ENCODE measurements around the gene ABR. TPM values are rescaled to one million over a fixed set of nuclear protein-coding genes. Genes with fewer than 3 reads are reported as not detected.

Gene ABR
- total RNA-seq, 1 experiment from 2014 or later: 172 TPM

GRCh38 chr17:1039123-1039507 lies 140.7 kb downstream of the ABR start:
- Histone ChIP-seq H3K9me3 (ENCODE audit: control insufficient read depth, insufficient read depth, low read depth, low read length) (no peaks in the 10 kb centered on the region), H3K4me1 (ENCODE audit: control insufficient read depth, insufficient read depth, low read length) (peaks cover 6% of the 10 kb centered on the region), H3K36me3 (ENCODE audit: control insufficient read depth, insufficient read depth, low read length) (no peaks in the 10 kb centered on the region), H3K27me3 (ENCODE audit: control insufficient read depth, insufficient read depth, low read length) (no peaks in the 10 kb centered on the region), H3K27ac (ENCODE audit: low read length) (no peak overlapping the region), H3K4me3 (ENCODE audit: low read depth in 2 of 2, low read length in 2 of 2) (no peak overlapping the region)
- POLR2A ChIA-PET: no interaction called here
- BruUV-seq (replicated peaks): no TSS peak
- in situ Hi-C loops (cut with HindIII; ENCODE audit: low pct_unique_long_range_greater_than_20kb, low sequenced_read_pairs): no loop called here
- TF ChIP-seq POLR2AphosphoS5 (IDR thresholded peaks at IDR 0.05; ENCODE audit: low read depth, low read length) (no peak), SIN3A (IDR thresholded peaks at IDR 0.05; ENCODE audit: borderline replicate concordance, insufficient read depth, low read depth, low read length) (no peak), TCF7L2 (IDR thresholded peaks at IDR 0.05; ENCODE audit: low read depth, low read length) (no peak)
- TF ChIP-seq, protein P1, sequence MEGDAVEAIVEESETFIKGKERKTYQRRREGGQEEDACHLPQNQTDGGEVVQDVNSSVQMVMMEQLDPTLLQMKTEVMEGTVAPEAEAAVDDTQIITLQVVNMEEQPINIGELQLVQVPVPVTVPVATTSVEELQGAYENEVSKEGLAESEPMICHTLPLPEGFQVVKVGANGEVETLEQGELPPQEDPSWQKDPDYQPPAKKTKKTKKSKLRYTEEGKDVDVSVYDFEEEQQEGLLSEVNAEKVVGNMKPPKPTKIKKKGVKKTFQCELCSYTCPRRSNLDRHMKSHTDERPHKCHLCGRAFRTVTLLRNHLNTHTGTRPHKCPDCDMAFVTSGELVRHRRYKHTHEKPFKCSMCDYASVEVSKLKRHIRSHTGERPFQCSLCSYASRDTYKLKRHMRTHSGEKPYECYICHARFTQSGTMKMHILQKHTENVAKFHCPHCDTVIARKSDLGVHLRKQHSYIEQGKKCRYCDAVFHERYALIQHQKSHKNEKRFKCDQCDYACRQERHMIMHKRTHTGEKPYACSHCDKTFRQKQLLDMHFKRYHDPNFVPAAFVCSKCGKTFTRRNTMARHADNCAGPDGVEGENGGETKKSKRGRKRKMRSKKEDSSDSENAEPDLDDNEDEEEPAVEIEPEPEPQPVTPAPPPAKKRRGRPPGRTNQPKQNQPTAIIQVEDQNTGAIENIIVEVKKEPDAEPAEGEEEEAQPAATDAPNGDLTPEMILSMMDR (IDR thresholded peaks at IDR 0.05): no peak
- intact Hi-C loops (cut with micrococcal nuclease; ENCODE audit: unreplicated experiment): no loop called here
- CTCF ChIA-PET: no interaction called here
- DNase-seq (ENCODE audit: low read depth, low spot score) (no peak), ATAC-seq (no peak)

GRCh38 chr17:1038459-1039122 lies 141.2 kb downstream of the ABR start:
- Histone ChIP-seq H3K27ac (ENCODE audit: low read length) (no peak overlapping the region), H3K27me3 (ENCODE audit: control insufficient read depth, insufficient read depth, low read length) (no peaks in the 10 kb centered on the region), H3K4me3 (ENCODE audit: low read depth in 2 of 2, low read length in 2 of 2) (no peak overlapping the region), H3K4me1 (ENCODE audit: control insufficient read depth, insufficient read depth, low read length) (peaks cover 6% of the 10 kb centered on the region), H3K9me3 (ENCODE audit: control insufficient read depth, insufficient read depth, low read depth, low read length) (no peaks in the 10 kb centered on the region), H3K36me3 (ENCODE audit: control insufficient read depth, insufficient read depth, low read length) (no peaks in the 10 kb centered on the region)
- in situ Hi-C loops (cut with HindIII; ENCODE audit: low pct_unique_long_range_greater_than_20kb, low sequenced_read_pairs) (no loop called here), intact Hi-C loops (cut with micrococcal nuclease; ENCODE audit: unreplicated experiment) (no loop called here)
- ChIA-PET CTCF (no interaction called here), POLR2A (no interaction called here)
- no TSS peak for BruUV-seq (replicated peaks)
- TF ChIP-seq TCF7L2 (IDR thresholded peaks at IDR 0.05; ENCODE audit: low read depth, low read length) (no peak), SIN3A (IDR thresholded peaks at IDR 0.05; ENCODE audit: borderline replicate concordance, insufficient read depth, low read depth, low read length) (no peak), POLR2AphosphoS5 (IDR thresholded peaks at IDR 0.05; ENCODE audit: low read depth, low read length) (no peak)
- TF ChIP-seq, protein P2, sequence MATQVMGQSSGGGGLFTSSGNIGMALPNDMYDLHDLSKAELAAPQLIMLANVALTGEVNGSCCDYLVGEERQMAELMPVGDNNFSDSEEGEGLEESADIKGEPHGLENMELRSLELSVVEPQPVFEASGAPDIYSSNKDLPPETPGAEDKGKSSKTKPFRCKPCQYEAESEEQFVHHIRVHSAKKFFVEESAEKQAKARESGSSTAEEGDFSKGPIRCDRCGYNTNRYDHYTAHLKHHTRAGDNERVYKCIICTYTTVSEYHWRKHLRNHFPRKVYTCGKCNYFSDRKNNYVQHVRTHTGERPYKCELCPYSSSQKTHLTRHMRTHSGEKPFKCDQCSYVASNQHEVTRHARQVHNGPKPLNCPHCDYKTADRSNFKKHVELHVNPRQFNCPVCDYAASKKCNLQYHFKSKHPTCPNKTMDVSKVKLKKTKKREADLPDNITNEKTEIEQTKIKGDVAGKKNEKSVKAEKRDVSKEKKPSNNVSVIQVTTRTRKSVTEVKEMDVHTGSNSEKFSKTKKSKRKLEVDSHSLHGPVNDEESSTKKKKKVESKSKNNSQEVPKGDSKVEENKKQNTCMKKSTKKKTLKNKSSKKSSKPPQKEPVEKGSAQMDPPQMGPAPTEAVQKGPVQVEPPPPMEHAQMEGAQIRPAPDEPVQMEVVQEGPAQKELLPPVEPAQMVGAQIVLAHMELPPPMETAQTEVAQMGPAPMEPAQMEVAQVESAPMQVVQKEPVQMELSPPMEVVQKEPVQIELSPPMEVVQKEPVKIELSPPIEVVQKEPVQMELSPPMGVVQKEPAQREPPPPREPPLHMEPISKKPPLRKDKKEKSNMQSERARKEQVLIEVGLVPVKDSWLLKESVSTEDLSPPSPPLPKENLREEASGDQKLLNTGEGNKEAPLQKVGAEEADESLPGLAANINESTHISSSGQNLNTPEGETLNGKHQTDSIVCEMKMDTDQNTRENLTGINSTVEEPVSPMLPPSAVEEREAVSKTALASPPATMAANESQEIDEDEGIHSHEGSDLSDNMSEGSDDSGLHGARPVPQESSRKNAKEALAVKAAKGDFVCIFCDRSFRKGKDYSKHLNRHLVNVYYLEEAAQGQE (IDR thresholded peaks at IDR 0.05; ENCODE audit: insufficient read depth in 1 of 2, low read depth in 2 of 2, low read length in 1 of 2): no peak
- TF ChIP-seq, protein P1 (IDR thresholded peaks at IDR 0.05): no peak
- no peak for DNase-seq (ENCODE audit: low read depth, low spot score)
- ATAC-seq: no peak
